G401.6 (cell line): ENCODE measurements around the gene HDAC4.

Source experiments
- FAIRE-seq: peaks from 2 replicates; lab custom pipeline; 2012; peaks lifted over from hg19 to GRCh38; lab: Jason Lieb, UNC

Gene HDAC4

DNA sequence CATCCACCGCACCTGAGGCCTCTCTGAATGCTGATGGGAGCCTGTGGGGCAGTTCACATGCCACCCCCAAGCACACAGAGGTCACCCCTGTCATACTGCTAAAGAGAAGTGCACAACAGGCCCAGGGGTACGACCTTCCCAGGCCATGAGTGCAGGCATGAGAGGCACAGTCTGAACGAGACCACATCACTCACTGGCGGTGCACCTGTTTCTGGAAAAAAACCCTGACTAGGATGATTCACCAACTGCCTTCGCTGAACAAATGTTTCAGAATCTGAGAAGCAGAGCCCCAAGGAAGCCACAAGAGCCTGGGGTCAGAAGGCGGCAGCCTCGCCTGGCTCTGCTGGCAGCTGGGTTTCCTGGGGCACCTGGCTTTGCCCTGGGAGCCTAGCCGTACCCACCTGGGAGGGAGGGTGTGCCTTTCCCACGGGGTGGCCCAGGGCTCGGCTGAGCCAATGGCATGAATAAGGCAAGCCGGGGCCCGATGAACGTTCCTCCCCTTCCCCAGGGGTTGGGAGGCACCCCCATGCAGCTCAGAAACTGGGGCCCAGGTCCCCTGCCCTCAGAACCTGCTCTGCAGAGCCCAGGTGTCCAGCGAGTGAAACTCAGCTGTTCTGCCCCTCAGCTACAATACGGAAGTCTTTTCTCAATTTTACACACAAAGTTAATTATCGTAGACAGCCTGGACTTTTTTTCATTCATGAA lies 73.8 kb downstream of the HDAC4 start:
- FAIRE-seq = no peak

DNA sequence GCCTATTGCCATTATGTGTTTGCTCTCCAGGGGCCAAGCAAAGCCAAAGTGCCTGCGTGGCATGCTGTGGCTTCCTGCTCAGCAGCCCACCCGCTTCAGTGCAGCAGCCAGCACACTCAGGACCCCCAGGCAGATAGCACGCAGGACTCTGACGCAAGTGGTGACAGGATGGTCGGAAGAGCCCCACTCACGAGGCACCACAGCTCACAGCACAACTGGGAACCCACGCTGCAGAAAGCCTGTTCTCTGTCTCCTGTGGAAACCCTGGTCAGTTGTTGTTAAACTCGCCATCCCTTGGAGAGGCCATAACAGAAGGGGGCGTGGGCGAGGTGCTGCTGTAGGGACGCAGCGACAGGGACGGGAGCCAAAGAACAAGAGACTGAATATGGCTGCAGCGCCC lies 76.4 kb downstream of the HDAC4 start:
- FAIRE-seq = no peak

DNA sequence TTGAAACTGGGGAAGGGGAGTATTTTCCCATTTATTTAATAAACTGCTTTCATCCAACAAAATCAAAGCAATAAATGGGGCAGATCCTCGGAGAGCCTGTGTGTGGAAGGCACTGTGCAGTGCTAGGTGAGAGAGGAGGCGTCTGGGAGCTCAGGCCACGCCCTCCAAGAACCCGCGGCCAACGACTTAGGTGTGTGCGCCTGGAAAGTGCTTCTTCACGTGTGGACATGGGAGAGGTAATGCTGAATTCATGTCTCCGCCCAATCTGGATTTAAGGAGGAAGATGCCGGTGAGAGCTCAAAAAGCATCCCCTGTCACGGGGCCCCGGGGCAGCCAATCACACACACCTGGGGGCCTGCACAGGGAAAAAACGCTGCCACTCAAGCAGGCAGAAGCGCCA lies 77.4 kb downstream of the HDAC4 start:
- FAIRE-seq = no peak

DNA sequence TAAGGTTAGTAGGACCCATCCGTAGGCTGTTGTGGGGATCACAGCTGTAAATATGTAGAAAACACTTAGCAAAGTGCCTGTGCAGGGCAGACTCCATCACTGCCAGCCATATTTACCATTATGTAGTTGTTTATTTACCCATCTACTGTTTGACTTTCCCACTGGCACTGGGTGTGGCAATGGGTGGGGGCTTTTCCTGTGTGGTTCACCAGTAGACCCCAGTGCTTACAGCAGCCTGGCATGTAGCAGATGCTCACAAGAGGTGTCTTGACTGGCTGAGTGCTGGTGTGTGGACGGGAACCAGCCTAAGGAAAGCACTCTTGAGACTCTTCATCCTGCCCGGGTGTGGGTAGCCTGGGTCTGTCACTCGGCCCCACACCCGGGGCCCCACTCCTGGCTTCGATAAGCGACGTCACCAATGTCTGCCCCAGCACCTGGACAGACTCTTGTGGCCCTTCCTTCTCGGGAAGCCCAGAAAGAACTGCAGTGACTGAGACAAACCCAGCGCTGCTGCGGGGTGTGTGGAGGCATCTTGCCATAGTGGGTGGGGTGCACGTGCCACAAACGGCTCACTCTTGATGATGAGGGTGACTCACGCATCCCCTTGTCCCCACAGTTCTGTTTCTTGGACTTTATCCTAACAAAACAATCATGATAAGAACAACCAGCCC lies 78.3 kb downstream of the HDAC4 start:
- FAIRE-seq = no peak

DNA sequence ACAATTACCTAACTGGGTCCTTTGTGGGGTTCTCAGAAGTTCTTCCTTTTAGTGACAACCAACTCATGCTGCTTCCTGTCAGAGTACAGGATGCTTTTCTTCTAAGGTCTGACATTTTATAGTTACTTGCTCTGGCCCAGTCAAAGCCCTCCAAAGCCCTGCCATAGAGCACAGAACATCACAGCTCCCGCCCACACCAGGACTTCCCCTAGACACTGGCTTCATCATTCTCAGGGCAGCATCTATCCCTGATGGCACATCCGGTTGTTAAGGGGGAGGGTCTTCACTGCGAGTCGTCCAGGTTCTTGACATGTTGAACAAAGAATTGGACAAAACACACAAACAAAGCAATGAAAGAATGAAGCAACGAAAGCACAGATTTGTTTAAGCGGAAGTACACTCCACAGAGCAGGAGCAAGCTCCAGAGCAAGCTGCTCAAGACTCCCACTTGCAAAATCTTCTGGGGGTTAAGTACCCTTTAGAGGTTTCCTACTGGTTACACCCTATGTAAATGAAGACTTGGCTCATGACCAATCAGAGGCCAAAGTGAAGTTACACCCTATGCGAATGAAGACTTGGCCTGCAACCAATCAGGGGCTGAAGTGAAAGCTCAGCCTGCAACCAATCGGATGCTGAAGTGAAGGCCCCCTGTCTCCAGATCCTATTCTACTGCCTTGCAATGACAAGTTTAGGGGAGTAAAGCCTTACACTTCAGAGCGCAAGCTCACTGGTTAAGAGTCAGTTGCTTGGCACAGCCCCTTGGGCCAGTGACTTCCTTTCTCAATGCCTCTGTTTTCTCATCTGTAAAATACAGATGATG lies 79.0 kb downstream of the HDAC4 start:
- no peak for FAIRE-seq

DNA sequence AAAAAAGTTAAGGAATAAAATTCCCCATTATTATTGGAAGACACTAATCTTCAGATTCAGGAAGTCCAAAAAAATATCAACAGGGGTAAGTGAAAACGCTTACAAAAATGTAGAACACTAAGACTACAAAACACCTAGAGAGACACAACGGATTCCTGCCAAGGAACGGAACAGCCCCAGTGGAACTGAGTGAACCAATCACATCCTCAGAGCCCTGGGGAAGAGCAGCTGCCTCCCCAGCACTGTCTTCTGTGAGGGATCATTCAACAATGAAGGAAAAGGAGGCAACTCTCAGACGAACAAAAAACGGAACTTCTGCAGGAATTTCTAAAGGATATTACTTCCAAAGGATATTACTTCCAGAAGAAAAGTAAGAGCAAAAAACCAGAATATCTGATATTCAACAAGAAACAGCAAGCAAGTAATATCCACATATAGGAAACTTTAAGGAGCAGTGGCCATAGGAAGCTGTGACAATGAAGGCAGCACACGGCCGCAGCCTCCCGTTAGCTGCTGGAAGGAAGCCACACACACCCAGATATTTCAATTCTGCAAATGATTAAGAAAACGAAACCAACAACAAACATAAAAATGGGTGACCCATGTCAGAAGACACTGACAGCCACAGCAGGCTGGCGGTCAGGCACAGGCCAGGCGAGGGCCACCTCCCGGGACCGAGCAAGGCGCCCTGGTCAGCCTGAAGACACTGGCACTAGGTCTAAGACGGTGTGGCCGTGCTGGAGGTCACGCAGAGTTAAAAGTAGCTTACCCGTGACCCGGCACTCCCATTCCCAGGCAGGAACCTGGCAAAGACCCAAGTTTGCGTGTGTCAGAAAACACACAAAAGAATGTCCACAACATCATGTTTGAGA lies 81.8 kb downstream of the HDAC4 start:
- FAIRE-seq = no peak

DNA sequence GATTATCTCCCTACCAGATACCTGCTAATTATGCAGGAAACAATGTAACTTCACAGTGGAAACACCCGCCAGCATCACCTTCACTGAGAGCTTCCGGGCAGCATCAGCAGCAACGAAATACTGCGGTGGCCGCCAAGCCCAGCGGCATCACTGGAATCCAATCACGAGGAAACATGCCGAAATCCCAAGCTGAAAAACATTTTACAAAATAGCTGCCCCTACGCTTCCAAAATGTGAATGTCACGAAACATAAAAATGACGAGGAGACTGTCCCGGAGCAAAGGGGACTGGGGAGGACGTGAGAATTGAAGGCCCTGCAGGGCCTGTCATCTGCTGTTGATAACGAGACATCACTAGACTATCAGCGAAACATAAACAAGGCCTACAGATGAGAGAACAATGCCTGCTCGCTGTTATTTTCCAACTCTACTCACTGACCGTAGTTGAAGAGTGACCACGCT lies 82.6 kb downstream of the HDAC4 start:
- FAIRE-seq = no peak

DNA sequence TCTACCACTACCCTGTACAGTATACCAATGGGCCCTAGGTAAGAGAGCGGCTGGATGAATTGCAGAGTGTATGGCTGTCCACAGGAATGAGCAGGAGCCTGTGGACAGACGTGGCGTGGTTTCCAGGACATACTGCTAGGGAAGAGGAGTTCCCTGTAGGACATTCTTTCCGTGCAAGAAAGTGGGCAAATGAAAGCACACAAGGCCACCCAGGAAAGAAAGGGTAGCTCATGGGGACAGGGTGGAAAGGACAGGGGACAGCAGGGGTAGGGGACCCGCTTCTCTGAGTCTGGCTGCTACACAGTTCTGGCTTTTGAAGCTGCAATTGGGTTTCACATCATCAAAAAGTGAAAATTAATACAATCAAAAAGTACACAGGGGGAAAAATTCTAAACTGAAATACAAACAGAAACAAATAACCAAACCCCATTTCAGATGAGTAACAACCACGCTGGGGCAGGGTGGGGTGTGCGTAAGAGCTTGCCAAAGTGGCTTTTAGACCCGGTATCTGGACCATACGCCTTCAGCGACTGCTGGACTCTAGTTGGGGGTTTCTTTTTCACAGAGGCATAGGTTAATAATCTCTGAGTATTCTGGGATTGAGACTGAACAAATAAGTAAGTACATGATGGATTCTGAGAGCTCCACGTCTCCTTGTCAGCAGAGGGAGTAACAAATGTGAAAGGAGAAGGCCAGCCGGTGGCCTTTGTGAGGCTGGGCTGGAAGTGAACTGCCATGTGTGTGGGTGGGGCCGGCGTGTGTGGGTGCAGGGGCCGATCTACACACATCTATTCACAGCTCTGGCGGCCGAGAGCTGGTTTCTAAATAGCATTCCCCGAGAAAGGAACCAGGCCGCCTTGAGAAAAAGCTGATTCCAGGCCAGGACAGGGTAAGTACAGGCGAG lies 84.0 kb downstream of the HDAC4 start:
- FAIRE-seq = no peak

DNA sequence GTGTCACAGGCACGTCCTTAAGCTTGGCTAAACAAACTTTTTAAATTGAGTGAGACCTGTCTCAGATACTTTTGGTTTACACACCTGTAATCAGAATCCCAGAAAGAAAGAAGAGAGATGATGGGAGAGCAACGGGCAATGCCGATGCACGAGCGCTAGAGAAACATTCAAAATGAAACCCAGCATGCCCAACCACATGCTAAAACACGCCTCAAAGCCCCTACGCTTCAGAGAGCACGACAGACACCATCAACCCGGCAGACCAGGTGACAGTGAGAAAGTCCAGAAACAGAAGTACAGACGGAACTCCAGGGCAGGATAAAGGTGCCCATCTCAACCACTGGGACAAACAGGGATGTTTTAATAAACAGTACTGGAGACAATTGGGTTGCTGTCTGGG lies 85.5 kb downstream of the HDAC4 start:
- no peak for FAIRE-seq

DNA sequence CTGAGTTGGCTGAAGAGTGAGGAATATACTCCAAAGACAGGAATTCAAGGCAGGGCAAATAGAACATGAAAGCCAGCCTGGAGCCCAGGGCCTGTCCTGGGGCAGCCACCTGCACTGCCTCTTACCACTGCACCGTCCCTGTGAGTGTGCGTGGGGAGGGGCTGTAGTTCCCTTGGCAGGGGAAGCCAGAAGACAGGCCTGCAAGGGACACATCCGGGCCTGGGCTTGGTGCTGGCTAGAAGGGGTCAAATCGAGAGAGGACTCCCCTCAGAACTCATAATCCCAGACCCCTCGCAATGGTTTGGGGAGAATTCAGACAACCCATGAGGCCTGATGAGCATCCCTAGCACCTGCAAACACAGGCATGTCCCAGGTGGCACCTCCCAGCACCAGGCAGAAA lies 87.0 kb downstream of the HDAC4 start:
- no peak for FAIRE-seq

DNA sequence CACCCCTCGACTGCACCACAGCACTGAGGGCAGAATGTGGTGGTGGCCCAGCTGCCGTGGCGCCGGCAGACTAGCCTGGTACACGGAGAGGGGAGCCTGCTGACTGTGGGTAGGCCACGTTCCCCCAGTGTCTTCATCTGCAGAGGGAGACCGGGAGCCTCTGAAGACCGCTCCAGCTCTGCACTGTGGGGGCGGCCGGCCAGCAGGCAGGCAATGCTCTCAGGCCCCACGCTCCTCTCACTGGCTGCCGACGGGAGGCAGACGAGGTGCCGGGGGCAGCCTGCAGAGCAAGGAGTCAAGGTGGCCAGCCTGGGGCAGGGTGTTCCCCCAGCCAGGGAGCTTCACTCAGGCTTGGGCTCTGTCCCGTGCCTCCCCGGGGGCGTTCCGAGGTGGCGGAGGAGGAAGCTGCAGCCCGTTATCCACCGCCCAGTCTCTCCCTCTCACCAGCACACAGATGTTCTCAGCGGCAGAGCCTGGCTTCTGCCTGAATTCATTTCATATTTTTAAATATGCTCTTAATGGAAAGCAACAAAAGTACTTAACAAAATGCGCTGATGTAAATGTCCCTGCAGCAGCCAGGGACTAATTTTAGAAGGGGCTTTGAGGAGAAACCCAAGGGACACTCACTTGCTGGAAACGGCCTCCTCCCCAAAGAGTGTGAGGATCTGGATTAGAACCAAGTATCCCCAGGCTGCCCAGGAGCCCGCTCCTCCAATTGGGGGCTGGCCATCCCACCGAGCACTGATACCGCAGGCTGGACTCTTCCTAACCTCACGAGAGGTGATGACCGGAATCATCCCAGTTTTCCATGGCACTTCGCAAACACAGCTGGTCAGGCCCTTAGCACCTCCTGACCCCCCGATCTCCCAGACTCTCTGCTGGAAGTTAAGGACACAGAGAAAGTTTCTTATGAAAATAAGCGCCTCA lies 87.8 kb downstream of the HDAC4 start:
- no peak for FAIRE-seq

DNA sequence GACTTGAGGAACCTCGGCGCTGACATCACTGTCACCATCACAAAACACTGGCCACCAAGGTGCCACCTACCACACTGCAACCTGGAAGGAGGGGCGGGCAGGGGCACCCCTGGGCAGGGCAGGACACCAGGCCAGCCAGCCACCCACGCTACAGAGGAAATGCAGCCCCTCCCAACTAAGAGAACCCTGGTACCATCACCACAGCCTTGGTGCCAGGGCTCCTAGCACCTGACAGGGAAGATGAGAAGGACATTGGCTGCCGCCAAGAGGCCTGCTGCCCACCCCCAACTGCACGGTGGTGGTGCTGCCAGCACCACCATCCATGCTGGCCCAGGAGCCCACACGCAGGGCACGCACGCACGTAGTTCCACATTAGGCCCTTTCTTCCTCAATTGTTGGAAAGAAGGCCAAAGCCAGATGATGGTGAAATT lies 88.7 kb downstream of the HDAC4 start:
- no peak for FAIRE-seq

DNA sequence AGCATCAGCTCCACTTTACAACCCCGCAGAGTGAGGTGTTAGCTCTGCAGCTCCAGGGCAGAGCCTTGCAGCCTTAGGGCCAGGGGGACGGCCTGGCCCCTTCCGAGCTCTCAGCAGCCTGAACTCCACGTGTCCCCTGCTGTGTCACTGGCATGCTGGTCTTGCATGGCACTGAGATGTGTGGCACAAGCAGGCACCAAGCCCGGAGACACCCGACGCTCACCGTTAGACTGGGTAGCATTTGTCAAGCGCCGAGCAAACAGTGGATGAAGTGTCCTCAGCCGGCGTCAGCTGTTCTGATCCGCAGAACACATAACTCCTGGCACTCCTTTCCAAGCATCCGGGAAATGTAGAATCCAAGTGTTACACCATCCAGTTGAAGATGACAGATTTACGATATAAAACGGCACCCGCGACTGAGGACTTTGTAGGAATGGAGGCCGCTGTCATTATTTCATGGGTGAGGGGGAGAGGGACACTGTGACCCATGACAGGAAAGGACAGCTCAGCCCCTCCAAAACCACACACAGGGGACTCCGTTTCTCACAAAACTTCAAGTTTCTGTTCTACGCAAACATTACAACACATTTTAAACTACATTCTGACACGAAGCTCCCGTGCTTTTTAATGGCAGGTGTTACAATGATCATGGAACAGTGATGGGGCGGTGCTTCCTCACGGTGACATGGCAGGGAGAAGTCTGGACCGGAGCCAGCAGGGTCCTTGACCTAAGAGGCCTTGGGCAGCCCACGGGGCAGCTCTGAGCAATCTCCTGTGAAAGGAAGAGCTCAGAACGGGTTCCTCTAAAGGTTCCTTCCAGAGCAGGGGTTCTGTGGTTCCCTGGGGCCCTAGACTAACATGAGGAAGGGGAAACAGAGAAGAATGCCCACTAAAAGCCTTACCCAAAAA lies 89.4 kb downstream of the HDAC4 start:
- FAIRE-seq = no peak

DNA sequence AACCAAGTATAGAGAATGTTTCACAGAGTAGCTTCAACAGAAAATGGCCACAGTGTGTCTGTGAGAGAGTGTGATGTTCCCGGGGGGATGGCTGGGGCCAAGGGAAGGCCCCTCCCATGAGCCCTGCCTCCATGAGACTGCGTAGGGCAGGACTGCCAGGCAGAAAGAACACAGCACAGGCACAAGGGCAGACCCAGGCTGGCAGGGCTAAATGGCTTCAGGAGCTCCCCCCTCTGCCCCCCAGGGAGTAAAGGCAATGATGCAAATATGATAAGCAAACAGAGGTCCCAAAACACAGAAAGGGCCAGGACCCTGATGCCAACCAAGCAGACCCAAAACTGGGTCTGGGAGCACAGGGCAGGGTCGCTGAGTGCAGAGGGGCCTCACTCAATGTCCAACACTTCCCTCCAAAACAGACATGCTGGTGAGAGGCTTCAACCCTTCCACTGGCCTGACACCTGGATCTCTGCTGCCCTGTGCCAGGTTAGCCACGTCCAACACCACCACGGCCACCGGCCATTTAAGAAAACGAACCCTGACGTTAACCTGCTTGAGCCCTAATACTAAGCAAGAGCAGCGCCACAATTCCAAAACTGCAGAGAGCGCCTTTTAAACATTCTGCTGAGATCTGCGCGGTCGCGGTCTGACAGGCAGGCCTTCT lies 90.3 kb downstream of the HDAC4 start:
- no peak for FAIRE-seq

DNA sequence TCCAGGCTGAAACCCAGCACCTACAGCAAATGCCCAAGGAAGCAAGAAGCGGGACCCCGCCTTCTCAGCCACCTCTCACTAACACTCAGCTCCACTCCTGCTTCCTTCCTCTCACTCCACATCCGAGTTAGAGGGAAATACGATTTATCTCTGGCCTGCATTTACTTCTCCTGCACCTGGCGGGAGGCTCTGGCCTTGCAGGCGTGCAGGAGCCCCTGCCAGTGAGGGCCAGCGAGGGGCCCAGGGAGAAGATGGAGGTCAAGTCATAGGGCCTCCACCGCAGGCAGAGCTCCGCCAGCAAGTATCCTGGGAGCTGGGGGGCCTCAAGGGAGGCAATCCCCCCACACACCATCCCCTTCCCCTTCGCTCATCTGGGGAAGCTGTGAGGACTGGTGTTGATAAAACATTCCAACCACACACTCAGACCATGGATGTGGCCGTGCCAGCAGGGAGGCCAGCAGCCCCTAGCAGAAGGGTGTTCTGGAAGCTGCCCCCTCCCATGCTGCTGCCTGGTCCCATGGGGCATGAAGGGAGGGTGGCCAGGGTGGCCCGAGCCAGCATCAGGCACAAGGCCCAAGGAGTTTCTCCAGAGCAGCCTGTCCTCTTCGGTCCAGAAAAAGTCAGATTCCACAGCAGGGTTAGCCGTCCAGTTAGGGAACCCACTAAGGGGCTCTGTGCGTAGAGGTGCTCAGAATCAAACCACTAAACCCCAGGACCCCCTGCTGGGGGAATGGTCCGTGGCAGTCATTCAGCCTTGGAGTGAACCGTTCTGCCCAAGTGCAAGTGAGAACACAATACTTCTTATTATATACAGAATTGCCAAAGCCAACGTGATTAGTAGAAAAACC lies 91.2 kb downstream of the HDAC4 start:
- FAIRE-seq = no peak

DNA sequence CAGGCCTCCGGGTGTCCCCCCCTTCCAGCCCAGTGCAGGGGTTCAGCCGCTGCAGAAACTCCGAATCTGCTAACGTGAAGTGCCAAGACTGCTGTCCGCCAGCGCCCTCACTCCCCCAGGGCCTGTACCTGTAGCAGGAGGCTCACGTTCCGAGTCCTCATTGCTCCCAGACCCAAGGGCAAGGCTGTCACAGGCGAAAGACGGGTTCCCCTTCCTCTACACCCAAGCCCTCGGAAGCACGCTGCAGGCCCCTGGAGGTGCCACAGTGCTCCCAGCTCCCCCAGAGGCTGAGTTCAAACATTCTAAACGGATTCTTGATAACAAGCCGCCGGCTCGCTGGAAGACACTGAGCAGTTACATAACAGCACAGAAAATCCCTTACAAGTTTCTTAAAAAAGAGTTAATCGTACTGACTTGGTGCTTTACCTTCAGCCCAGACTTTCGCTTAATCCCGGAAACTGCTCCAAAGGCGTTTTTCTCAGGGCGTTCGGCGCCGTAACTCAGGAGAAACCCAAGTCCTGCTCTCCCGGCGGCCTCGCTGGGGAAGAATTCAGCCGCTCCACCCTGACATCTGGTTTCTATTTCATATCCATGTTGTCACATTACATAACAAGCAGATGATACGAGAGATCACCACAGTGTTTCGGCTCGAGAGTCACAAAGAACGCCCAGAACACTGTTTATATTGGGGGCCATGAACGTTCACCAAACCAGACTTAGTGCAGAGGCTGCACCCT lies 92.0 kb downstream of the HDAC4 start:
- FAIRE-seq = no peak
